HepG2 (cell line): Measurements from ENCODE around the gene RAB28. TPM values are rescaled to one million over a fixed set of nuclear protein-coding genes. Genes with fewer than 3 reads are reported as not detected.

Source experiments
- BORCS8-MEF2B ChIP-seq: sonication (generic); formaldehyde crosslinking; IDR thresholded peaks from 2 replicates; pipeline ENCODE4 v1.8.0; 2022; ENCODE audit warnings: mild to moderate bottlenecking, missing genetic modification reagents
- DZIP1 ChIP-seq: sonication (generic); formaldehyde crosslinking; IDR thresholded peaks from 2 replicates; pipeline ENCODE4 v1.5.0; 2020; ENCODE audit warnings: mild to moderate bottlenecking, missing genetic modification reagents
- KLF6 ChIP-seq: IDR thresholded peaks from 2 replicates; pipeline ENCODE4 v1.8.0; 2016; ENCODE audit warnings: missing biosample characterization, missing genetic modification reagents
- MATR3 ChIP-seq: sonication (generic); formaldehyde crosslinking; IDR thresholded peaks from 2 replicates; pipeline ENCODE4 v1.4.0; 2020; ENCODE audit warnings: missing genetic modification reagents
- PAX8 ChIP-seq: sonication (generic); formaldehyde crosslinking; IDR thresholded peaks from 2 replicates; pipeline ENCODE4 v1.8.0; 2022; ENCODE audit warnings: mild to moderate bottlenecking, missing genetic modification reagents, borderline replicate concordance
- RBM22 ChIP-seq: fragments of 200-400 bp; formaldehyde crosslinking; optimal IDR thresholded peaks from 2 replicates; pipeline ENCODE3; 2017; ENCODE audit warnings: mild to moderate bottlenecking, low read length, moderate library complexity
- SIN3A ChIP-seq: IDR thresholded peaks from 2 replicates; pipeline ENCODE4 v1.6.1; 2011; ENCODE audit warnings: low read depth, mild to moderate bottlenecking, control low read depth, low read length, borderline replicate concordance
- SP5 ChIP-seq: IDR thresholded peaks from 2 replicates; pipeline ENCODE4 v1.6.1; 2016; ENCODE audit warnings: low read depth, borderline replicate concordance
- SRSF1 ChIP-seq: fragments of 200-400 bp; formaldehyde crosslinking; optimal IDR thresholded peaks from 2 replicates; pipeline ENCODE3; 2017; ENCODE audit warnings: mild to moderate bottlenecking, low read depth, low read length, moderate library complexity
- TFDP1 ChIP-seq: IDR thresholded peaks from 2 replicates; pipeline ENCODE4 v1.6.1; 2016; ENCODE audit warnings: missing compliant biosample characterization, missing genetic modification reagents, borderline replicate concordance
- YEATS4 ChIP-seq: sonication (generic); formaldehyde crosslinking; IDR thresholded peaks from 2 replicates; pipeline ENCODE4 v1.4.0; 2020; ENCODE audit warnings: missing genetic modification reagents, borderline replicate concordance
- ZBTB34 ChIP-seq: sonication (generic); formaldehyde crosslinking; IDR thresholded peaks from 2 replicates; pipeline ENCODE4 v1.8.0; 2022; ENCODE audit warnings: mild to moderate bottlenecking, missing genetic modification reagents
- ZNF232 ChIP-seq: sonication (generic); formaldehyde crosslinking; IDR thresholded peaks from 2 replicates; pipeline ENCODE4 v1.4.0; 2020; ENCODE audit warnings: missing genetic modification reagents, borderline replicate concordance
- ZNF280D ChIP-seq: sonication (generic); formaldehyde crosslinking; IDR thresholded peaks from 2 replicates; pipeline ENCODE4 v1.5.1; 2020; ENCODE audit warnings: mild to moderate bottlenecking, missing genetic modification reagents
- ZNF468 ChIP-seq: sonication (generic); formaldehyde crosslinking; IDR thresholded peaks from 2 replicates; pipeline ENCODE4 v1.8.0; 2022; ENCODE audit warnings: mild to moderate bottlenecking, moderate library complexity, missing genetic modification reagents
- ZNF879 ChIP-seq: sonication (generic); formaldehyde crosslinking; IDR thresholded peaks from 2 replicates; pipeline ENCODE4 v1.8.1; 2023; ENCODE audit warnings: missing genetic modification reagents
- ZSCAN29 ChIP-seq: sonication (generic); formaldehyde crosslinking; conservative IDR thresholded peaks from 2 replicates; pipeline ENCODE4 v1.4.0; 2020; ENCODE audit warnings: mild to moderate bottlenecking, missing genetic modification reagents
- ZXDC ChIP-seq: sonication (generic); formaldehyde crosslinking; IDR thresholded peaks from 2 replicates; pipeline ENCODE4 v1.5.0; 2020; ENCODE audit warnings: mild to moderate bottlenecking, missing genetic modification reagents
- polyA plus RNA-seq, 8 experiments: library from polyadenylated mRNA; depleted of rRNA in 3 of 8; stranded (reverse) in 7 of 8; unstranded in 1 of 8; fragments of >200 nt; fragmentation: Illumina TruSeq in 4 of 8; extraction: Trizol in 4 of 8; gene quantifications; 2 replicates each; pipeline versions ENCODE4 v1.2.1 to v1.2.3, GENCODE V29; 2011 to 2016; ENCODE audit warnings: low read depth in 4 of 8, missing spikeins in 1 of 8, mixed read lengths in 1 of 8; ENCODE audit not compliant: insufficient read depth in 1 of 8
- total RNA-seq, 5 experiments: library from RNA; depleted of rRNA; stranded (reverse); fragments of >200 nt; fragmentation: Illumina TruSeq; extraction: Trizol; gene quantifications; 2 replicates each; pipeline ENCODE4 v1.2.3, GENCODE V29; 2016; ENCODE audit warnings: low read depth in 1 of 5

Gene RAB28
- total and polyA plus RNA-seq, 2 of the 13 experiments (the other 11 are each of a cell fraction or from before 2014, with no cell fraction given) = 11.8 to 18.2 TPM

- TF ChIP-seq BORCS8-MEF2B (CRISPR knock-in tag) (no peak; the same call in 1 of the 2 replicates), ZNF280D (0 out of 2 replicates have a peak, but pooled peaks have one; percentile 29), SP5 (CRISPR knock-in tag) (peak; percentile 45; the same call in 1 of the 2 replicates), SIN3A (peak; percentile 82; the same call in 1 of the 2 replicates), YEATS4 (CRISPR knock-in tag) (peak; percentile 66; the same call in 1 of the 2 replicates), SRSF1 (no peak), TFDP1 (CRISPR knock-in tag) (peak; percentile 71; the same call in 1 of the 2 replicates), DZIP1 (CRISPR knock-in tag) (peak; percentile 27; the same call in 1 of the 2 replicates), MATR3 (CRISPR knock-in tag) (no peak), ZNF879 (no peak), ZXDC (CRISPR knock-in tag) (0 out of 2 replicates have a peak, but pooled peaks have one; percentile 44), ZNF232 (CRISPR knock-in tag) (no peak), ZSCAN29 (CRISPR knock-in tag) (no peak), PAX8 (CRISPR knock-in tag) (no peak), ZNF468 (no peak), ZBTB34 (CRISPR knock-in tag) (no peak), RBM22 (no peak), KLF6 (CRISPR knock-in tag) (no peak)
Observed at GRCh38 chr4:13484122-13484748, at the start of gene RAB28 (continued).
